Activated B cell treated with CpG ODN at 0.5 μM for 24 hours (primary cell): ENCODE results near the gene PRPF31. TPM values are rescaled to one million over a fixed set of nuclear protein-coding genes. Genes with fewer than 3 reads are reported as not detected.

Experiments
- ATAC-seq: fragments of 200-7000 bp; cut with Tn5 transposase; one replicate; pipeline ENCODE4 v1.10.0; 2021; ENCODE audit warnings: low read depth, mild to moderate bottlenecking, moderate library complexity
- CTCF ChIA-PET: fragments of 350-600 bp; sonication (Branson Sonifier 250); formaldehyde crosslinking; loops from one replicate; lab custom pipeline; 2021; ENCODE audit warnings: antibody characterized with exemption; lab: Charles Lee
- POLR2A ChIA-PET: fragments of 350-600 bp; sonication (Branson Sonifier 250); formaldehyde crosslinking; loops from one replicate; lab custom pipeline; 2021; ENCODE audit warnings: antibody characterized with exemption; lab: Charles Lee
- DNase-seq: peaks from one replicate; pipeline ENCODE4 v3.0.0; 2022
- H3K27ac Mint-ChIP-seq: one replicate; pipeline ENCODE4 v1.8.0; 2020; ENCODE audit warnings: mixed read lengths
- H3K27me3 Mint-ChIP-seq: one replicate; pipeline ENCODE4 v1.8.0; 2021; ENCODE audit warnings: mixed read lengths
- H3K36me3 Mint-ChIP-seq: one replicate; pipeline ENCODE4 v1.8.0; 2021; ENCODE audit warnings: low read depth, mixed read lengths
- H3K4me1 Mint-ChIP-seq: one replicate; pipeline ENCODE4 v1.8.0; 2021; ENCODE audit warnings: mixed read lengths
- H3K4me3 Mint-ChIP-seq: one replicate; pipeline ENCODE4 v1.8.0; 2020; ENCODE audit warnings: mild to moderate bottlenecking, mixed read lengths
- H3K9me3 Mint-ChIP-seq: one replicate; pipeline ENCODE4 v1.8.0; 2020; ENCODE audit warnings: mixed read lengths
- intact Hi-C: fragments of 100-400 bp; cut with micrococcal nuclease; formaldehyde crosslinking; loops from one replicate; pipeline ENCODE4 v1.15.1; 2024
- total RNA-seq: library from RNA; stranded (reverse); gene quantifications from 2 replicates; pipeline ENCODE4 v1.2.3, GENCODE V29; 2022
- TF ChIP-seq, protein P1 (sequence below): fragments of 200-600 bp; IDR thresholded peaks from one replicate; pipeline ENCODE4 v1.8.0; 2022; ENCODE audit warnings: antibody characterized with exemption, mild to moderate bottlenecking

Gene PRPF31
- total RNA-seq, 1 donor from 2014 or later, result 78.9 TPM

DNA sequence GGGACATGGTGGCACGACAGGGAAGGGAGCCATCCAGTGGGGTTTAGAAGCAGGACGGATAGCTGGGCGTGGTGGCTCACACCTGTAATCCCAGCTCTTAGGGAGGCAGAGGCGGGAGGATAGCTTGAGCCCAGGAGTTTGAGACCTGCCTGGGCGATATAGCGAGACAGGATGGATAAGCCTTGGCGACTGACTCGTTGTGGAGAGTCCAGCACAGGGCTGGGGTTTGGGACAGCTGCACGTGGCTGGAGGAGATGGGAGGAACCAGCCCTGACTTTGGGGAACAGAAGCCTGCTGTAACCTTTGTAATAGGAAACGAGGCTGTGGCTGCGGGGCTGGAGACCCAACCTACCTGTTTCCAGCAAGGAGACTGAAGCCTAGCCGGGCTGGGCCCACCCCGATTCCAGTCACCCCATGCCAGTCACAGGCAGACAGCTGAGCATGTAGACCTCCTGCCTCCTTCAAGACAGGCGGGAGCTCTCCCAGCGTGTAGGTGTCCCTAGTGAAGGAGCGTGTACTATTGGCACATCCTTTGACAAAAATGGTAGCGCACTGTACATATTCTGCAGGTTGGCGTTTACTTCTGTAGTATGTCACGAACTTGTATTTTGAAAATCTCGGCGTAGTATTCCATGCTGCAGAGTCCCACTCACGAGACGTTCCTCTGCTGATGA is 35.9 kb downstream of the PRPF31 start:
- DNase-seq (no peak), ATAC-seq (no peak)
- intact Hi-C loops, result no loop called here
- Mint-ChIP-seq H3K4me3 (no peak overlapping the region), H3K27me3 (no peaks in the 10 kb centered on the region), H3K9me3 (no peaks in the 10 kb centered on the region), H3K36me3 (peaks cover 86% of the 10 kb centered on the region), H3K27ac (no peak overlapping the region), H3K4me1 (no peaks in the 10 kb centered on the region)
- POLR2A ChIA-PET, result interaction anchor here (0.7 to 2.6 kb wide), 2 partner anchors 14 to 34 kb away, joined by 3 to 17 read pairs; partner anchors contain the start of gene CNOT3
- TF ChIP-seq, protein P1, sequence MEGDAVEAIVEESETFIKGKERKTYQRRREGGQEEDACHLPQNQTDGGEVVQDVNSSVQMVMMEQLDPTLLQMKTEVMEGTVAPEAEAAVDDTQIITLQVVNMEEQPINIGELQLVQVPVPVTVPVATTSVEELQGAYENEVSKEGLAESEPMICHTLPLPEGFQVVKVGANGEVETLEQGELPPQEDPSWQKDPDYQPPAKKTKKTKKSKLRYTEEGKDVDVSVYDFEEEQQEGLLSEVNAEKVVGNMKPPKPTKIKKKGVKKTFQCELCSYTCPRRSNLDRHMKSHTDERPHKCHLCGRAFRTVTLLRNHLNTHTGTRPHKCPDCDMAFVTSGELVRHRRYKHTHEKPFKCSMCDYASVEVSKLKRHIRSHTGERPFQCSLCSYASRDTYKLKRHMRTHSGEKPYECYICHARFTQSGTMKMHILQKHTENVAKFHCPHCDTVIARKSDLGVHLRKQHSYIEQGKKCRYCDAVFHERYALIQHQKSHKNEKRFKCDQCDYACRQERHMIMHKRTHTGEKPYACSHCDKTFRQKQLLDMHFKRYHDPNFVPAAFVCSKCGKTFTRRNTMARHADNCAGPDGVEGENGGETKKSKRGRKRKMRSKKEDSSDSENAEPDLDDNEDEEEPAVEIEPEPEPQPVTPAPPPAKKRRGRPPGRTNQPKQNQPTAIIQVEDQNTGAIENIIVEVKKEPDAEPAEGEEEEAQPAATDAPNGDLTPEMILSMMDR, result no peak
- CTCF ChIA-PET, result no interaction called here

DNA sequence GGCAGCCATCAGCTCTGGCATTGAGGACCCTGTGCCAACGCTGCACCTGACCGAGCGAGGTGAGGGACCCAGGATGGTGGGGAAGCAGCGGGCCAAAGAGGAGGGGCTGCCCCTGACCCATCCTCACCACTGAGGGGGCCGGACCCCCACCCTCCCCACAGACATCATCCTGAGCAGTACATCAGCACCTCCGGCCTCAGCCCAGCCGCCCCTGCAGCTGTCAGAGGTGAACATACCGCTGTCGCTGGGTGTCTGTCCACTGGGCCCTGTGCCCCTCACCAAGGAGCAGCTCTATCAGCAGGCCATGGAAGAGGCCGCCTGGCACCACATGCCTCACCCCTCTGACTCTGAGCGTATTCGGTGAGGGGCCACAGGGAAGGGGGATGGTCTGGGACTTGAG is 36.7 kb downstream of the PRPF31 start:
- Mint-ChIP-seq H3K27ac (no peak overlapping the region), H3K4me1 (peaks cover 2% of the 10 kb centered on the region), H3K27me3 (no peaks in the 10 kb centered on the region), H3K9me3 (no peaks in the 10 kb centered on the region), H3K36me3 (peaks cover 84% of the 10 kb centered on the region), H3K4me3 (no peak overlapping the region)
- intact Hi-C loops, result no loop called here
- CTCF ChIA-PET, result no interaction called here
- DNase-seq (no peak), ATAC-seq (no peak)
- POLR2A ChIA-PET, result interaction anchor here (1.3 to 2.6 kb wide), 2 partner anchors 15 kb away, joined by 4 to 17 read pairs; partner anchors contain the start of gene CNOT3
- TF ChIP-seq, protein P1, result no peak

DNA sequence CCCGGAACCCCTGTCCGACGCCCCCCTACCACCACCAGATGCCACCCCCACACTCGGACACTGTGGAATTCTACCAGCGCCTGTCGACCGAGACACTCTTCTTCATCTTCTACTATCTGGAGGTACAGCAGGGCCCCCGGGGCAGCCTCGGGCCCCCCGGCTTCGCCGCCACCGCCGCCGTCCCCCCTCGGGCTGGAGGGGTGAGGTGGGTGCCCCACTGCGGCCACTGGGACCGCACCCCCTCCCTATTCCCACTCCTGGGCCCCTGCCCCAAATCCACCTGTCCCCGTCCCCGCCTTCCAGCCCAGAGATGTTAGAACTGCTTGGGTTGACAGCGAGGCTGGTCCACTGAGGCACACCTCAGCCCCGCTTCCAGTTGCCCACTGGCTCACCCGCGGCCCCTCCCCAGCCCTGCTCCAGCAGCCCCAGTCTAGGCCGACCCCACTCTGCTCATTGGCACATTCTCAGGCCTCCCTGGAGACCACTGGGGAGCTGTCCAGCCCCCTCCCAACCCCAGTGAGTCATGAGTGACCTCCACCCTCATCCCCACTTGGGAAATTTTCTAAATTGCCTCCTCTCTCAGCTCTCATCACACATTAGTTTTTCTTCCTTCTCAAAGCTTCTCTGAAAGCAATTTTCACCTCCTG is 37.4 kb downstream of the PRPF31 start:
- Mint-ChIP-seq H3K36me3 (peaks cover 83% of the 10 kb centered on the region), H3K27me3 (no peaks in the 10 kb centered on the region), H3K4me3 (no peak overlapping the region), H3K27ac (no peak overlapping the region), H3K9me3 (no peaks in the 10 kb centered on the region), H3K4me1 (peaks cover 2% of the 10 kb centered on the region)
- TF ChIP-seq, protein P1, result no peak
- POLR2A ChIA-PET, result interaction anchor here (1.3 kb wide), 1 partner anchor 16 kb away, joined by 4 read pairs; the partner anchor contains the start of gene CNOT3
- CTCF ChIA-PET, result no interaction called here
- ATAC-seq, result no peak
- DNase-seq, result no peak
- intact Hi-C loops, result no loop called here

DNA sequence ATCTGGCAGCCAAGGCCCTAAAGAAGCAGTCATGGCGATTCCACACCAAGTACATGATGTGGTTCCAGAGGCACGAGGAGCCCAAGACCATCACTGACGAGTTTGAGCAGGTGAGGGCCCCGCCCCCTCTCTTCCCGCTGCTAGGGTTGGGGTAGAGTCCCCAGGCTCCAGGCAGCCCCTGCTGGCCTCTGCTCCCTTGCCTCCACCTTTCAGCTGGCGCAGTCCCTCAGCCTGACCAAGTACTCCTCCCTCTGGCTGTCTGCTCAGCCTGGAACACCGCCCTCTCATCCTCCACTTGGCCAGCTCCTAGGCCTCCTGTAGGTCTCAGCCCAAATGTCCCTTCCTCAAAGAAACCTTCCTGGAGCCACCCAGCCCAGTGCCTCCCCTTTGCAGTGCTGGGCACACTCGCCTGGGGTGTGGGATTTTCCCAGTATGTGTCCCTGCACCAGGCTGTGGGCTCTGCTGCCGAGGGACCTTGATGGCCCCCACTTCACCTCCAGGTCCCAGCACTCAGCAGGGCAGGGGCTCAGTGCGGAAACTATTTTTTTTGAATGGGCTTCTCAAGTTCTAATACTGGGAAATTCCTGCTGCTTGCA is 38.3 kb downstream of the PRPF31 start:
- TF ChIP-seq, protein P1, result no peak
- Mint-ChIP-seq H3K36me3 (peaks cover 84% of the 10 kb centered on the region), H3K27ac (no peak overlapping the region), H3K27me3 (no peaks in the 10 kb centered on the region), H3K9me3 (no peaks in the 10 kb centered on the region), H3K4me1 (peaks cover 11% of the 10 kb centered on the region), H3K4me3 (no peak overlapping the region)
- CTCF ChIA-PET, result no interaction called here
- POLR2A ChIA-PET, result interaction anchor here (1.3 kb wide), 1 partner anchor 17 kb away, joined by 4 read pairs; the partner anchor contains the start of gene CNOT3
- no peak for DNase-seq
- intact Hi-C loops, result no loop called here
- ATAC-seq, result no peak
